Activated T-cell treated with anti-CD3 and anti-CD28 coated beads for 24 hours (primary cell): ENCODE data around the gene LDHAL6B.

Source experiments
- DNase-seq: peaks from one replicate; pipeline ENCODE4 v3.0.0-alpha.2; 2020; ENCODE audit warnings: low read depth

The LDHAL6B gene

DNA sequence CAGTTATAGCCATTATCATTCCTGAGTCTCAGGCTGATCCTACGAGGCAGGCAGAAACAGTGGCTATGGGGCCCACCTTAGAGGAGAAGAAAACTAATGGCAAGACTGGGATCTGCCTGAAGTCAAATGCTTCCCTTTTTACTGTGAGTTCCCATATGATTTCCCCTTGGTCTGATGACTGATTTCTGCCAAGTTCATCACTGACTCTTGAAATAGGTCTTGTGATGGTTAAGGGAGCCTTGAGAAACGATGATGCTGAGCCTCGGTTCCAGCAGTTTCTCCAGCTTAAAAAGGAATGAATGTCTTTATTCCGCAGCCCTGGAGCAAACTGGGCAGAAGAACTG, 29.4 kb upstream of the LDHAL6B start:
- no peak for DNase-seq

DNA sequence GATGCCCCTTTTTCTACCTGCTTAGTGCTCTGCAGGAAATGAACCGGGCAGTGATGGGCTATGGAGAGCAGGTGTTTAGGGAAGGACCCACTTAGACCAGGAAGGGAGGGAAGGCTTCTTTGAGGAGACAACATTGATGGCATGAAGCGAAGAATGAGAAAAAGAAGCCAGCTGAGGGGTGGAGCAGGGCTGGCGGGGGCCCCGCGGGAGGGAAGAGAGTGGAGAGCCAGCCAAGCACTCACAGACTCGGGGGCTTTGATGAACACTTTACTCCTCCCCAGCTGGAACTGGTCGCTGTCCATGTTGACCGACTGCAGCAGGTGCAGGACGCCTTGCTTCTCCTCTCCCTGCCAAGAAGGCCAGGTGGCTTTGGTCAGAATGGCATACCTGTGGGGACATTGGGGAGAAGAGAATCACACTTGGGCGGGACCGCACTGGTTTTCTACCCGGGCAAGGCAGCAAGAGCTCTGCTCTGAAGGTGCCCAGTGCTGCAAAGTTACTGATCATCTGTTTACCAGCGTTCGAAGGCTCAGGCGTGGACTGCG, 28.4 kb upstream of the LDHAL6B start:
- no peak for DNase-seq

DNA sequence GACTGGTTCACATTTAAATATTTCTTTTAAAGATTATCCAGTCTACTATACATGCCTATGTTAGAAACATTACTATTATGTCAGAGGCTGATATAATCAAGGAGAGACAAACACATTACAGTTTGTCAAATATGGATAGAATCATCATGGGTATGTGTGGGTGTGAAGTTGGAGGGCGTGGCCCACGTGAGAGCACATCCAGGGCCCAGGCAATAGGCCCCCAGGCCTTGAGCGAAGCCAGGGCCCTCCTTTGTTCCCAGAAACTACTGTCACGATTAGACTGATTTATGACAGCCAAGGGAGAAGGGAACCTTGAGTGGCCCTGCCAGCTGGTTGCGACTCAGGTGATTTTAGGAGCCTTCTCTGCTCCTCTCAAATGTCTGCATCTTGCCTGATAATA, 26.9 kb upstream of the LDHAL6B start:
- DNase-seq = no peak

DNA sequence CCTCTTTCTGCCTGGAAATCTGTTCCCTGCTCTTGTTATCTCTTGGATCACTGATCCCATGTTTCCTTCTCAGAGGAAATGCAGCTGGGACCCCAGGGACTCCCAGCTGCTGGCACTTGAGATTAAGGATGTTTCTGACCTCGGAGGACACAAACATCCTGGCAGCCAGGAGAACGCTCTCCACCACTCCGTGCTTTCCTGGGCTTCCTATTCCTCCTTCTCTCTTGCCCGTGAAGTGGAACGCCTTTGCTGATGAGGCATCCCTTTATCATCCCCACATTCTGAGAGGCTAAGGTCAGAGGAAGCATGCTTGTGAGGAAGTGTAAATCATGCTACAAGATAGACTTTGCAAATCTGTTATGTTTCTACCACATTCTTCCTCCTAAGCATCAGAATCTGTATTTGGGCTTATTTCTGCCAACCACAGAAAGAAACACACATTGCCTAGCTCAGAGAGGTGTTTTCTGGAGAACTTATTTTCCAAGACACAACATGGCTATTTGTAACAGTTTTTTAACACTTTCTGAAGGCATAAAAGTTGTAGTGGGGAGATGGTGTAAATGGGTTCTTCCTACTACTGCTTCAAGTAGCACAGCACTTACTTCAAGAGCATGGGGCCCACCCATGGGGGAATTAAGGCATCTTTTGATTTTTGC, 25.6 kb upstream of the LDHAL6B start:
- no peak for DNase-seq

DNA sequence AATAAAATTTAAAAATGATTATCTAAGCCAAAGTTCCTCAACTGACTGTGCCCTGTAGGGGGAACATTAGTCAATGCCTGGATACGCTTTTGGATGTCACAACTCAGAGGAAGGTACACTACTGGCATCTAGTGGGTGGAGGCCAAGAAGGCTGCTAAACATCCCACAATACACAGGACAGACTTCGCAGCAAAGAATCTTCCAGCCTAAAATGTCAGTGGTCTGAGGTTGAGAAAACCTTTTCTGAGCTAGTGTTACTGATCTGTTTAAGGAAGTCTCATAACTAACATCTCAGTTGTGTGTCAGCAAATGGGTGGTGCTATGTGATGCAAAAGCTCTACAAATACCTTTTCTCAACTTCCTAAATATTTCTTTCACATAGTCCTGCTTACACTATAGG, 20.9 kb upstream of the LDHAL6B start:
- no peak for DNase-seq

DNA sequence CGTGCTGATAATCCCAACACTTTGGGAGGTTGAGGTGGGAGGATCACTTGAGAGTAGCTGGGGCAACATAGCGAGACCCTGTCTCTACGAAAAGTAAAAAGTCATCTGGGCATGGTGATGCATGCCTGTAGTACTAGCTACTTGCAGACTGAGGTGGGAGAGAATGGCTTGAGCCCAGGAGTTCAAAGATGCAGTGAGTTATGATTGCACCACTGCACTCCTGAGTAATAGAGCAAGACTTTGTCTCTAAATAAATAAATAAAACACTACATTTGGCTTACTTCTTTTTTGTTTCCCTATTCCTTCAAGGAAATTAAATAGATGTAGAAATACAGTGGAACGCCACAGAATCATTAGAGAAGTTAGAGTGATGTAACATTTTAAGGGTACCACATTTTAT, 20.1 kb upstream of the LDHAL6B start:
- no peak for DNase-seq

DNA sequence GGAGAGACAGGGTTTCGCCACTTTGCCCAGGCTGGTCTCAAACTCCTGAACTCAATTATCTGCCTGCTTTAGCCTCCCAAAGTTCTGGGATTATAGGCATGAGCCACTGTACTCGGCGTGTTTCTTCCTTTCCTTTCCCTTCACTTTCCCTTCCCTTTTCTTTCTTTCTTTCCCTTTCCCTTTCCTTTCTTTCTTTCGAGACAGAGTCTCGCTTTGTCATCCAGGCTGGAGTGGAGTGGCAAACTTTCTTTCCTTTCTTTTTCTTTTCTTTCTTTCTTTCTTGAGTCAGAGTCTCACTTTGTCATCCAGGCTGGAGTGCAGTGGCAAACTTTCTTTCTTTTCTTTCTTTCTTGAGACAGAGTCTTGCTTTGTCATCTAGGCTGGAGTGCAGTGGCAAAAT, 17.4 kb upstream of the LDHAL6B start:
- no peak for DNase-seq

DNA sequence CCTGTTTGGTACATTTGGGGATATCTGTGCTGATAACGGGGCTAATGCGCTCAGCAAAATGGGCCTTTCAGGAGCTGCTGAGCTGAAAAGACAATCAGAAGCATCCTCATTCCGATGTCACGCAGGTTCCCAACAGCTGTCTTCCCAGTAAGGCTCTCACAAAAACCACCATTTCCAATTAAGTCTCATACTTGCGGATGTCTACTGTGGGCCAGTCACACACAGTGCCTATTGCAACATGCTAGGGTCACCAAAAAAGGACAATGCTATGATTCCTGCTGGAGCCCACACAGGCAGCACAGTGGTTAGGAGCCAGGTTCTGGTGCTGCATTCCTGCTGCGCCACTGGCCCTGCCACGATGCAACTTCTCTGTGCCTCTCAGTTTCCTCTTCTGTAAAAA, 16.4 kb upstream of the LDHAL6B start:
- DNase-seq = no peak

DNA sequence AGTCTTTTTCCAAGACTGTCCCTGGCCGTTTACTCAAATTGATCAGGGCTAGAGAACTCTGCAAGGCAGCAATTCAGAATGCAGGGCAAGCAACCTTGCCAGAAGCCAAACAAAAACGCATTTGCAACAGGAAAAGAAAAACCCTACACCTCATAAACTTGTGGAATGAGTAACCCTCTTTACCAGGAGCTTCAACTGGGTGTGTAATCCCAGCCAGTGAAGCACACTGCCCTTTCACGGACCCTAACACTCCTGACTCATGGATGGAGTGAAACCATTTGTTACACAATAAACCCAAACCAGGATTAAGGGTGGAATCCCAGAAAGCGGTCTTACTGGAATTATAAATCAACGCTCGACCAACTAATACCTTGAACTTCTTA, 14.8 kb upstream of the LDHAL6B start:
- no peak for DNase-seq

DNA sequence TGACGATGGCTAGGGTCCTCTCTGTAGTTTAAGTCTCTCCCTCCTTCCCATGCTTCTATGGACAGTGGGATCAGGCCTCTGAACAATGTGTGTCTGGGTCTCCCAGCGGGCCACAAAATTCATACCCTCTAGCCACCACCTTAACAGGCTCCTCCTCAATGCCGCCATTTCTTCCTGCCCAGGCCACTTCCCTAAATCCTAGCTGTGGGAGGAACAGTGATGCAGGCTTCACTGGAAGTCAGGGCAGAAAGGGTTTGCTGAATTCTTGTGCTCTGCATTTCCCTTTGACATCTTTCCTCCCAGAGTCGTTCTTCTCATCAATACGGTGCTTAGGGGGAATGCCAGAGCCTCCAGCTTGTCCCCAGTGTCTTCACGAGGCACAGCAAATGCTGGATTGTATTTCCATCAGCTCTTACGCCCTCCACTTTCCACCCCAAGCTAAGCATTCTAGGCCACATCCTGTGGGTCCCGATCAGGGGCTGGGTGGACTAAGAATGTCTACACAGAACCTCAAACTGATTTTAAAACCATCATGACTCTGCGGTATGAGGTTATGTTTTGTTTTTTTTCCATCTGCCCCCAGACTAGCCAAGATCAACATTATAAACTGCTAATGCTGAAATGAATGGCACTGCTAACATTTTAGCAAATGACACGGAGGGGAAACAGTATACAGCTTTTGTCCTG, 11.9 kb upstream of the LDHAL6B start:
- DNase-seq = no peak

DNA sequence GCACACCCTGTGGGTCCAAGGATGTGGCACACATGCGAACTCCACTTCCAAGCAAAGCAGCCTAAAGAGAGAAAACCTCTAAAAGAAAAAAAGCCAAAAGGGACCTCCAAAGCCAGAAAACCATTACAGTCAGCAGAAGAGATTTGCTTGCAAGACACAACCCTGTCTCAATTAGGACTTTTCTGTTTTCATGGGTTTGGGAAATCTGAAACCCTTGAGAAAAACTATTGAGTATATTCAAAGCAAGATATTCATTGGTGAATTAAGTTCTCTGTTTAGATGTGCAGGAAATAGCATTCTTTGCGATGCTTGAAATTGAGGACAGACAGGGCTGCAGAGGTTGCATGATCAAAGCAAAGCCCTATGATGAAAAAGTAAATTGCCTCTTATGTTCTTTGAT, 10.2 kb upstream of the LDHAL6B start:
- no peak for DNase-seq

DNA sequence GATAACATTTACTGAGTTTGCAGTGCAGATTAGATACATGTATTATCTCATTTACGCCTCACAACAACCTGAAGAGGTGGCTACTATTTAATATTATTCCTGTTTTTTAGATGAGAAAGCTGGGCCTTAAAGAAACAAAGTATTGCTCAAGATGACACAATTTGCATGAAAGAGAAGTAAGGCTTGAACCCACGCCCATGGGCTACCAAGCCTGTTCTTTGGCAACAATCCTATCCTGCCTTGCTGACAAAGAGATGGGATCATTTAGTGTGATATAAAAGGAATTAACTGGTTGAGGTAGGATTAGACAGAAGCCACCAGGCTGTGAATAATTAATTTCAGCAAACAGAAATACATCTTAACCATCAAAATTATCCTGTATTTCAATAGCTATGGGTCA, 9.2 kb upstream of the LDHAL6B start:
- DNase-seq = no peak

DNA sequence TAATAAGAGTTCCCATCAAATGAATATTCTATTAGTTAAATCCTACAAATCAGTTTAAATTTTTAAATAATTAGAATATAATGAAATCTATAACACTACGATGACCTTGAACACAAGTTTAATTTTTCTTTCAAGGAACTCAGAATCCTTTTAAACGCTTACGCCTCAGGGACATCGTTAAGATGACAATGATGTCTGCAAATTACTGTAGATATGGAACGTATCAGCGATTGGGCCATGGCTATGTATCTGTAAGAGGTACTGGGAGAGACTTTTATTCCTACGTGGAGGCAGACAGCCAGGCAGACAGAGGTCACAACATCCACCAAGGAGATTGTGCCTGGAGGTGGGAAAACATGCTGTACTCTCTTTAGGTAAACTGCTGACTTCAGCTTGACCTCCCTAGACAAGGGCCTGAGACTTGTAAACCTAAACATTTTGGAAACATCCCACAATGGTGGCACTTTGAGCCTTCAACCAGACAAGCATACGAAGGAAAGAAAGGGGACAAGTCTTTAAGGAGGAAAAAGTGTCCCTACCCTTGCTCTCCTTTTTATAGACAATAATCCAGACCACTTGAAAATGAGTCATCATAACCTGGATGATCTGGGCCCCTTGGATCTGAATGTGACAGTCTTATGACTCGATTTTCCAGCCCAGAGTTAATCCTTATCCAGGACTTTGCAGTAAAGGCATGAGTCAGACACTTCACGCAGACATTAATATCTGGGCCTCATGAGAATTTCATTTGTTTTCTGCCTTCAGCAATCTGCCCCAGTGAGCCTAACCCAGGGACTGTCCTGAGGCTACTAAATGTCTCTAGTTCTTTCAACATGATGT, 6.8 kb upstream of the LDHAL6B start:
- no peak for DNase-seq

DNA sequence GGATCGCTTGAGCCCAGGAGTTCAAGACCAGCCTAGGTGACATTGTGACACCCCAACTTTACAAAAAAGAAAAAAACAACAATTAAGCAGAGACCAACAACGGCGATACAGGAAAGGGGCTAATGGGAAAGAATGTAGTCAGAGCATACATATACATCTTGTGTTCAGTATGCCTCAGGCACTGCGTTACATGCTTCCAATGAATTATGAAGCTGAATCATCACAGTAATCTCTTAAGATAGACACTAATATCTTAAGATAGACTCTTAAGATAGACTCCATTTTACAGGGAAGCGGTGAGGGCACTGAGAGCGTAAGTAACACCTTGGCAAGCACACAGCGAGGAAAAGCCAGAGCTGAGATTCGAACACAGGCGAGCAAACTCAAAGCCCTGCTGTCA, 6.1 kb upstream of the LDHAL6B start:
- DNase-seq = no peak

DNA sequence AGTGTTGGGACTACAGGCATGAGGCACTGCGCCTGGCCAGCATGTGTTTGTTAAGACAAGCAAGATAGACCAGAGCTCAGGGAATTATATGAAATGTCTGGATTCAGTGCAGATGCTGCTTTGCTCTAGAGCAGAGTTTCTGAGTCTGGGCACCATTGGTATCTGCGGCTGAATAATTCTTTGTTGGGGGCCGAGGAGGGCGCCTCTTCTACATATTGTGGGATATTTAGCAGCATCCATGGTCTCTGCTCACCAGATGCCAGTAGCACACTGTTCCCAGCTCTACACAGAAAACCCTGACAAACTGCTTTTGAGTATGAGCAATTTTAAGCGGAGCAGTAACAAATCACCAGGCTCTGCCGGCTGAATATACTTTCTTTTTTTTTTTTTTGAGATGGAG, 3.6 kb upstream of the LDHAL6B start:
- DNase-seq = no peak

DNA sequence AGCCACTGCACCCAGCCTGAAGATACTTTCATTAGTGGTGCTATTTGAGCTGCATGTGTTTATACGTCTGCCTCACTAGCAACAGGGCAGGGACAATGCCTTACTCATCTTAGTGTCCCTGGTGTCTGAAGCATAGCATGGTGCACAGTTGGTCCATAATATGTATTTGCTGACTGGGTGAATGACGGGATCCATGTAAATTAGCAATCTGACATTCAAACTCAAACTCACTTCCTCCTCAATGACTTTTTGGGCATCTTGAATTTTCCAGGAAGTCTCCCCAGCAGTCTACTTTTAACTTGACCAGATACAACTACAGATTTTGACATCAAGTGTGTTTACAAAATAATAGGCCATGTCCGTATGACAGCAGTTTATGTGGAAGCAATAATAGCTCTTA, 3.0 kb upstream of the LDHAL6B start:
- DNase-seq = no peak

DNA sequence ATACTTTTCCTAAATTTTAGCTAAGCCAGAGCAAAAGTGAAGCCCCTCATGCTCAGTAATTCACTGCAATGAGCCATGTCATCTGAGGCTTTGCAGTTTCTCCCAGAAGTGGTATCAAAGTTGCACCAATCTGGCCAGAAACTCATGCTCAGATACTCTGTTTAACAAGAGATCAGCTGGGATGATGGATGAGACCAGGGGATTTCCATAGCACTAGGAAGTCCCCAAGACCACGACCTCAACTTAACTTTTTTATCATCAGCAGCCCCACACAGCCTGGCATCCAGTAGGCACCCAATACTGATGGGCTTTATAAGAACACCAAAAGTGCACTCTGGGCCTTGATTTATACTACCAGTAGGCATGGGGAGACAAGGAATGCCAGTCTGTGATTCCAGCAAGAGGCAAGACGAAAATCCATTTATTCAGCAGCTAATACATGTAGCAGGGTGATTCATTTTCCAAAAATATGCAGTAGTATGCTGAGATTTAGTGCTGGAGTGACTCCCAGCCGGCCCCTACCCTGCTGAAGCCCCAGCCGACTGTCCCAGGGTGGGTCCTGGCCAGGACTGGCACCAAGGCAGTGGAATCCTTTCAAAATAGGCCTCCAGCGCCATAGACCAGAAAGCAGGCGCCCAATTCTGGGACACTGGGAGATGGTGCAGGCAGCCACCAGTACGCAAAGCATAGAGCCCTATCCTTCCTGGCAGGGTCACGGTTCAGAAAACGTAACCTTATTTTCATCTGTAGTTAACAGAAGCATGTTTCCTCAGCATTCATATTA, 612 bp upstream of the LDHAL6B start:
- DNase-seq = no peak

DNA sequence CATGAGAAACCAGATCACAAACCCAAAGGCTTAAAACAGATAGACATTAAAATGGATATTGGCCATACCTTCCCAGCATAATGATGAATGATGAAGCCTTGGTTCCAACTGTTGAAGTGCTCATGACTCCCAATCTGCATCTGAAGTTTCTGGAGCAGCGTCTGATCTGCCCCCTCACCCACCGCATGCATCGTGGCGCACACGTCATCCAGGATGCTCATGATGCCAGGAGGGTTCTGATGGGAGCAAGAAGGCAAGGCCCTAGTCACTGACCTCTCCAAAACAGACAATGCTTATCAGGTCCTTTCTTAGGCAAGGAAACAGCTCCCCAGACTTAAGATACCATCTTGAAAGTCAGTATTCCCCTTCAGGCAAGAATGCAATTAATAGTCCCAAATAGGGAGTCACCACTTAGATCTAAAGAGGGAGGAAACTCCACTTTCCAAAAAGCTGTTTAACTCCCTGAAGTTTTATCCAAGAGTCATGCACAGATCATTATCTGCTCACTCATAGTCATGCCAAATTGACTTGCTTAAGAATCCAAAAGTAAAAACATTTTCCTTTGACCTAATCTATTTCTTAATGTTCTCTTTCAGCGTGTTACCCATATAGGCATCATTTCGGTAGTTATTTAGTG, 2.1 kb downstream of the LDHAL6B start:
- DNase-seq = no peak

DNA sequence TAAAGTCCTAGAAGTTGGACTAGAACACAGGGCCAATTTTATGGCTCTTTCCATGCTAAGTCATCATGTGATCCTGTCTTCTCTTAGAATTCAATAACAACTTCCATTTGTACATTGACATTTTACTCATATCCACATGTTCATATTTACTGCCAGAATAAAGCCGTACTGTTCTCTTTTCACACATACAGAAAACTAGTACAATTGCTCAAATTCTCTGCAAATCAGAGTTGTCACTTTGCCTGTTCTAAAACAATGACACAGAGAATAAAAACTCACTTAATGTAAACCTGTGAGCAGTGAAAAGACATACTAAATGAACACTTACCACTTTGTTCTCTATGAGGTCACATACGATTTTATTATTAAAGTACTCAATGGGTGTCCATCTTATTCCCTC, 3.5 kb downstream of the LDHAL6B start:
- no peak for DNase-seq

DNA sequence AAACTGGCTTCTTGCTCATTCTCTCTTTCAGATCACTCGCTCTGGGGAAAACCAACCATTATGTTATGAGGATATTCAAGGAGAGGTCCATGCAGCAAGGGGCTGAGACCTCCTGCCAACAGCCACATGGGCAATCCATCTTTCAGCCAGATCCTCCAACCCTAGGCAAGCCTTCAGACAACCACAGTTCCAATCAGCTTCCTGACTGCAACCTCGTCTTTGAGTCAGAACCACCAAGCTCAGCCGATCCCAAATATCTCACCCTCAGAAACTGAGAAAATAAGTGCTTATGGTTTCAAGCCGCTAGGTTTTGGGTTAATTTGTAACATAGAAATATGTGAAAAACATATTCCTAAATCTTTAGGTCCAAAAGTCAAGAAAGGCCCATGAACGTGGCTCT, 10.3 kb downstream of the LDHAL6B start:
- no peak for DNase-seq

DNA sequence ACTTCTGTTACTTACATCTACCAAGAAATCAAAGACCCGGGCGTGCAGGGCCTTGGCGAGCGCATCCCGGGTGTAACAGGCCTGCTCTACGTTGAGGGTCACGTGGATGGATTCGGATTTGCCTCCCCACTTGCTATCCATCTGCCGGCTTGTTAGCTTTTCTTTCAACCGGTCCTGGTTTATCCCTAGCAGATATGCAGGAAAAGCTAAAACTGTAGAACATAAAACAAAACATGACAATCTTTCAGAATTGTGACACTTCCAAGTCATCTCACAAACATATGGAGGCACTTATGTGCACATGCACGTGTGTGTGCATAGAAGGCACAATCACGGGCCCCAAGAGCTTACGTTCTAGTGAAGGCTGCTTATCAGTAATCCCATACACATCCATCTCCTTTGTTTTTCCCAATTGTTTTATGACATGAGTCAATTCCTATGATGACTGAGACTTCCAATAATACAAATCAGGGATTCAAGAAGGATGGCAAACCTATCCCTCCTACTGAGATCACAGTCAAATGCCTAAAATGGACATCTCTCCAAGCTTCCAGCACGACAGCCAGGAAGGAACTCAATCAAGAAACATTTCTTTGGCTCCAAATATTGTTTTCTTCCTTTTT, 11.3 kb downstream of the LDHAL6B start:
- no peak for DNase-seq
